GM12878 (cell line): Measurements from ENCODE around the gene IDI2. TPM values are rescaled to one million over a fixed set of nuclear protein-coding genes. Genes with fewer than 3 reads are reported as not detected.

Source experiments
- ATAC-seq: fragments of 200-7000 bp; cut with Tn5 transposase; 3 replicates; pipeline ENCODE4 v1.9.1; 2020; ENCODE audit warnings: mild to moderate bottlenecking, moderate library complexity
- BruUV-seq: library from RNA; stranded (reverse); fragments of 400-500 nt; replicated peaks from 2 replicates; lab custom pipeline; 2021; lab: Mats Ljungman, UMichigan
- CTCF ChIA-PET: fragments of 300-600 bp; sonication (Branson Sonifier 250); formaldehyde crosslinking; extraction: SDS; loops from one replicate; lab custom pipeline; 2021; ENCODE audit warnings: inconsistent platforms; lab: Yijun Ruan, JAX
- POLR2A ChIA-PET: fragments of 350-600 bp; formaldehyde crosslinking; extraction: SDS; loops from one replicate; lab custom pipeline; 2021; ENCODE audit warnings: inconsistent platforms; lab: Charles Lee
- RAD21 ChIA-PET: fragments of 300-600 bp; sonication (Branson Sonifier 250); formaldehyde crosslinking; loops from one replicate; lab custom pipeline; 2023; ENCODE audit warnings: antibody characterized with exemption; ENCODE audit not compliant: unreplicated experiment; lab: Charles Lee
- SMC1A ChIA-PET: fragments of 300-600 bp; sonication (Branson Sonifier 250); formaldehyde crosslinking; loops from one replicate; lab custom pipeline; 2023; ENCODE audit not compliant: unreplicated experiment, uncharacterized antibody; lab: Charles Lee
- DNase-seq: peaks from one replicate; pipeline ENCODE4 v3.0.0-alpha.2; 2011; ENCODE audit warnings: low read depth, low spot score
- FAIRE-seq: peaks from 3 replicates; lab custom pipeline; 2011; peaks lifted over from hg19 to GRCh38; lab: Jason Lieb, UNC
- H2AFZ ChIP-seq: 2 replicates; pipeline ENCODE4 v1.6.0; 2011; ENCODE audit warnings: low read depth, low read length, control low read depth; ENCODE audit not compliant: control insufficient read depth
- H3K27ac ChIP-seq: 2 replicates; pipeline ENCODE4 v1.5.1; 2011; ENCODE audit warnings: control low read depth; ENCODE audit not compliant: control insufficient read depth, insufficient read depth
- H3K27me3 ChIP-seq, 2 experiments: replicated peaks in 1 of 2; 2 replicates each; pipeline versions ENCODE4 v1.6.0 to v1.6.1; 2011; ENCODE audit warnings: low read length in 1 of 2; ENCODE audit not compliant: control insufficient read depth in 2 of 2, insufficient read depth in 2 of 2
- H3K36me3 ChIP-seq, 2 experiments: 2 replicates each; pipeline ENCODE4 v1.5.1; 2011; ENCODE audit warnings: low read length in 1 of 2; ENCODE audit not compliant: control insufficient read depth in 2 of 2, insufficient read depth in 2 of 2
- H3K4me1 ChIP-seq: 2 replicates; pipeline ENCODE4 v1.6.1; 2011; ENCODE audit warnings: mild to moderate bottlenecking, low read length, moderate library complexity, mixed read lengths; ENCODE audit not compliant: control insufficient read depth, insufficient read depth
- H3K4me2 ChIP-seq: 2 replicates; pipeline ENCODE4 v1.6.0; 2011; ENCODE audit warnings: control low read depth; ENCODE audit not compliant: control insufficient read depth, insufficient read depth
- H3K4me3 ChIP-seq: fragments of 200-600 bp; sonication (generic); 2 replicates; pipeline ENCODE4 v1.5.1; 2016
- H3K79me2 ChIP-seq: 2 replicates; pipeline ENCODE4 v1.6.0; 2011; ENCODE audit warnings: low read length; ENCODE audit not compliant: control insufficient read depth, insufficient read depth
- H3K9ac ChIP-seq: 2 replicates; pipeline ENCODE4 v1.8.0; 2011; ENCODE audit warnings: low read length, control low read depth, mixed read lengths; ENCODE audit not compliant: control insufficient read depth, insufficient read depth
- H3K9me3 ChIP-seq: replicated peaks from 3 replicates; pipeline ENCODE4 v1.5.1; 2011; ENCODE audit warnings: mild to moderate bottlenecking, low read length; ENCODE audit not compliant: control insufficient read depth, insufficient read depth
- H4K20me1 ChIP-seq: 2 replicates; pipeline ENCODE4 v1.6.0; 2011; ENCODE audit not compliant: control insufficient read depth, insufficient read depth
- CBX5 ChIP-seq: sonication (generic); IDR thresholded peaks from 2 replicates; pipeline ENCODE4 v1.6.1; 2016; ENCODE audit warnings: low read depth, moderate library complexity, mild to moderate bottlenecking, inconsistent platforms
- ETV6 ChIP-seq, 2 experiments: fragments of 450-650 bp in 1 of 2; IDR thresholded peaks in 1 of 2; conservative IDR thresholded peaks in 1 of 2; 2 replicates each; pipeline ENCODE4 v1.6.1; 2014; ENCODE audit warnings: antibody characterized with exemption in 1 of 2, borderline replicate concordance in 1 of 2, low read depth in 1 of 2, mild to moderate bottlenecking in 1 of 2, moderate library complexity in 1 of 2
- NR2C1 ChIP-seq: fragments of 450-650 bp; IDR thresholded peaks from 2 replicates; pipeline ENCODE4 v1.6.1; 2017; ENCODE audit warnings: antibody characterized with exemption, mild to moderate bottlenecking, moderate library complexity
- RB1 ChIP-seq: fragments of 450-650 bp; formaldehyde crosslinking; IDR thresholded peaks from 2 replicates; pipeline ENCODE4 v1.6.1; 2017; ENCODE audit warnings: mild to moderate bottlenecking, borderline replicate concordance
- whole genome bisulfite sequencing: methylation state at CpG from one replicate; pipeline ENCODE4 v1.1.6; 2016; ENCODE audit warnings: low lambda C conversion rate; ENCODE audit not compliant: insufficient replicate concordance, insufficient coverage; ENCODE audit errors: missing lambda C conversion rate; 5-methylcytosine and 5-hydroxymethylcytosine counted together
- in situ Hi-C: fragments of 300-500 bp; cut with MboI; formaldehyde crosslinking; loops from 9 replicates; pipeline ENCODE4 v1.14.3; 2018; ENCODE audit warnings: mixed read lengths
- intact Hi-C: fragments of 100-400 bp; cut with micrococcal nuclease; formaldehyde crosslinking; loops from one replicate; pipeline ENCODE4 v1.14.2; 2022; ENCODE audit not compliant: unreplicated experiment
- polyA plus RNA-seq, 11 experiments: library from polyadenylated mRNA; depleted of rRNA in 4 of 11; unstranded in 6 of 11; stranded (reverse) in 5 of 11; fragments of >200 nt; fragmentation: Nextera tagmentation in 4 of 11; fragmentation: Illumina TruSeq in 1 of 11; extraction: Ambion mirVana in 4 of 11; extraction: Trizol in 1 of 11; gene quantifications; 1 replicate in 1 of 11; 2 replicates in 10 of 11; pipeline versions ENCODE4 v1.2.1 to v1.2.3, GENCODE V29; 2011 to 2016; ENCODE audit warnings: inconsistent platforms in 2 of 11, missing spikeins in 2 of 11, low read depth in 1 of 11
- total RNA-seq, 4 experiments: library from RNA; depleted of rRNA in 3 of 4; stranded (reverse); fragments of >200 nt in 3 of 4; fragmentation: Illumina TruSeq in 1 of 4; extraction: Trizol in 1 of 4; gene quantifications; 2 replicates each; pipeline versions ENCODE4 v1.2.1 to v1.2.3, GENCODE V29; 2013 to 2021
- TF ChIP-seq, protein P1 (sequence below): fragments of 450-650 bp; IDR thresholded peaks from 2 replicates; pipeline ENCODE4 v1.6.1; 2017; ENCODE audit warnings: mild to moderate bottlenecking, moderate library complexity

IDI2 gene
- total and polyA plus RNA-seq, 10 of the 15 experiments (the other 5 are each of a cell fraction or from before 2014, with no cell fraction given) = 0.06 TPM; not detected in 9

DNA sequence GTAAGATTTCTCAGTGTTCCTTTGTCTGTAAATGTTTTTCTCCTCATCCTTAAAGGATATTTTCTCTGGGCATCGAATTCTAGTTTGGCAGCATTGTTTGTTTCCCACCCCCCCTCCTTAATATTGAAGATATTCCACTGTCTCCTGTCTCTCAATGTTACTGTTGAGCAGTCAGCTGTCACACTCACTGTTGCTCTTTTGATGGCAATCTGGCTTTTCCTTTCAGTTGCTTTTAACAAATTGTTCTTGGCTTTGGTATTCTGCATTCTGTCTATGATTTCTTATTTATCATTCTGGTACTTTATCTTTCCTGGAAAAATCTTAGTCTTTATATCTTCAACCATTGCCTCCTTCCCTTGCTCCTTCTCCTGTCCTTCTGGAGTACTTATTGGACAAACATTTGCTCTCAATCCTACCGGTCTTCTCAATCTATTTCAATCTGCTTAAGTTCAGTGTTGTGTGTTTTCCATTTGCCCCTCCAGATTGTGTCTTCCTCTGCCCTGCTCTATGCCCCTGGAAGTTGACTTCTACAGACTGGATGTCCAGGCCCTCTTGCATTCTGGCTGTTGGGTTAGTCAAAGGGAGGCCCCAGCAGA is 46.7 kb downstream of the IDI2 start:
- BruUV-seq = no TSS peak
- ATAC-seq (no peak), FAIRE-seq (peak; percentile 18), DNase-seq (no peak)
- Histone ChIP-seq H3K79me2 (no peaks in the 10 kb centered on the region), H3K4me1 (peaks cover 9% of the 10 kb centered on the region), H3K9me3 (peaks cover 16% of the 10 kb centered on the region), H2AFZ (no peak overlapping the region), H3K36me3 (no peaks in the 10 kb centered on the region), H4K20me1 (no peaks in the 10 kb centered on the region), H3K4me3 (no peak overlapping the region), H3K27me3 (no peaks in the 10 kb centered on the region), H3K4me2 (no peak overlapping the region), H3K27ac (no peak overlapping the region), H3K9ac (no peak overlapping the region)
- WGBS = 73% methylated on average over 2 of the region's 2 CpGs
- POLR2A ChIA-PET = no interaction called here
- in situ Hi-C loops (no loop called here), intact Hi-C loops (no loop called here)
- CTCF ChIA-PET = no interaction called here
- no peak for TF ChIP-seq RB1
- TF ChIP-seq, protein P1, sequence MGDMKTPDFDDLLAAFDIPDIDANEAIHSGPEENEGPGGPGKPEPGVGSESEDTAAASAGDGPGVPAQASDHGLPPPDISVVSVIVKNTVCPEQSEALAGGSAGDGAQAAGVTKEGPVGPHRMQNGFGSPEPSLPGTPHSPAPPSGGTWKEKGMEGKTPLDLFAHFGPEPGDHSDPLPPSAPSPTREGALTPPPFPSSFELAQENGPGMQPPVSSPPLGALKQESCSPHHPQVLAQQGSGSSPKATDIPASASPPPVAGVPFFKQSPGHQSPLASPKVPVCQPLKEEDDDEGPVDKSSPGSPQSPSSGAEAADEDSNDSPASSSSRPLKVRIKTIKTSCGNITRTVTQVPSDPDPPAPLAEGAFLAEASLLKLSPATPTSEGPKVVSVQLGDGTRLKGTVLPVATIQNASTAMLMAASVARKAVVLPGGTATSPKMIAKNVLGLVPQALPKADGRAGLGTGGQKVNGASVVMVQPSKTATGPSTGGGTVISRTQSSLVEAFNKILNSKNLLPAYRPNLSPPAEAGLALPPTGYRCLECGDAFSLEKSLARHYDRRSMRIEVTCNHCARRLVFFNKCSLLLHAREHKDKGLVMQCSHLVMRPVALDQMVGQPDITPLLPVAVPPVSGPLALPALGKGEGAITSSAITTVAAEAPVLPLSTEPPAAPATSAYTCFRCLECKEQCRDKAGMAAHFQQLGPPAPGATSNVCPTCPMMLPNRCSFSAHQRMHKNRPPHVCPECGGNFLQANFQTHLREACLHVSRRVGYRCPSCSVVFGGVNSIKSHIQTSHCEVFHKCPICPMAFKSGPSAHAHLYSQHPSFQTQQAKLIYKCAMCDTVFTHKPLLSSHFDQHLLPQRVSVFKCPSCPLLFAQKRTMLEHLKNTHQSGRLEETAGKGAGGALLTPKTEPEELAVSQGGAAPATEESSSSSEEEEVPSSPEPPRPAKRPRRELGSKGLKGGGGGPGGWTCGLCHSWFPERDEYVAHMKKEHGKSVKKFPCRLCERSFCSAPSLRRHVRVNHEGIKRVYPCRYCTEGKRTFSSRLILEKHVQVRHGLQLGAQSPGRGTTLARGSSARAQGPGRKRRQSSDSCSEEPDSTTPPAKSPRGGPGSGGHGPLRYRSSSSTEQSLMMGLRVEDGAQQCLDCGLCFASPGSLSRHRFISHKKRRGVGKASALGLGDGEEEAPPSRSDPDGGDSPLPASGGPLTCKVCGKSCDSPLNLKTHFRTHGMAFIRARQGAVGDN = peak; percentile 43; the same call in 1 of the 2 replicates
- peak; percentile 100 for TF ChIP-seq CBX5
- TF ChIP-seq ETV6 (conservative IDR thresholded peaks at IDR 0.05 in 1 of 2, IDR thresholded peaks at IDR 0.05 in 1 of 2; ENCODE audit: borderline replicate concordance in 1 of 2, low read depth in 1 of 2) = no peak
- TF ChIP-seq NR2C1 = no peak
- RAD21 ChIA-PET = no interaction called here
- SMC1A ChIA-PET = interaction anchor here (1.2 kb wide), 1 partner anchor 9 kb away, joined by 6 read pairs; the partner anchor contains the start of gene GTPBP4
